ENCODE data around the gene LRRC57. TPM values are rescaled to one million over a fixed set of nuclear protein-coding genes. Genes with fewer than 3 reads are reported as not detected.

The LRRC57 gene
- total and polyA plus RNA-seq, 2 of the 13 experiments (the other 11 are each of a cell fraction or from before 2014, with no cell fraction given) = 5.8 to 14.8 TPM

- peak; percentile 64 for TF ChIP-seq DR1 (CRISPR knock-in tag; IDR thresholded peaks at IDR 0.05)
- TF ChIP-seq KLF15 (CRISPR knock-in tag; IDR thresholded peaks at IDR 0.05; ENCODE audit: borderline replicate concordance) = peak; percentile 92; the same call in 1 of the 2 replicates
- TF ChIP-seq MBNL3 (CRISPR knock-in tag; conservative IDR thresholded peaks at IDR 0.05) = no peak
- TF ChIP-seq CC2D1A (CRISPR knock-in tag; IDR thresholded peaks at IDR 0.05) = no peak
- no peak for TF ChIP-seq DPF2 (CRISPR knock-in tag; IDR thresholded peaks at IDR 0.05; ENCODE audit: borderline replicate concordance, low read depth)
- TF ChIP-seq ETV5 (CRISPR knock-in tag; IDR thresholded peaks at IDR 0.05; ENCODE audit: borderline replicate concordance) = no peak; the same call in 1 of the 2 replicates
- TF ChIP-seq ZNF619 (CRISPR knock-in tag; IDR thresholded peaks at IDR 0.05) = no peak
- no peak for TF ChIP-seq CHD4 (IDR thresholded peaks at IDR 0.05; ENCODE audit: borderline replicate concordance, low read length)
- TF ChIP-seq E2F5 (CRISPR knock-in tag; conservative IDR thresholded peaks at IDR 0.05) = peak; percentile 90
- peak; percentile 80 for TF ChIP-seq TGIF2 (CRISPR knock-in tag; IDR thresholded peaks at IDR 0.05)
- no peak for TF ChIP-seq CSRNP2 (CRISPR knock-in tag; conservative IDR thresholded peaks at IDR 0.05; ENCODE audit: low read depth)
- no peak for TF ChIP-seq U2AF1 (optimal IDR thresholded peaks at IDR 0.05; ENCODE audit: low read depth, low read length)
- no peak for TF ChIP-seq MZF1 (CRISPR knock-in tag; IDR thresholded peaks at IDR 0.05; ENCODE audit: borderline replicate concordance)
- TF ChIP-seq ZNF562 (CRISPR knock-in tag; IDR thresholded peaks at IDR 0.05; ENCODE audit: borderline replicate concordance) = no peak
- TF ChIP-seq CERS6 (CRISPR knock-in tag; IDR thresholded peaks at IDR 0.05) = no peak
- TF ChIP-seq ZBTB39 (CRISPR knock-in tag; IDR thresholded peaks at IDR 0.05) = no peak
- TF ChIP-seq ZBTB1 (CRISPR knock-in tag; IDR thresholded peaks at IDR 0.05; ENCODE audit: borderline replicate concordance) = no peak
- no peak for TF ChIP-seq ZSCAN21 (CRISPR knock-in tag; IDR thresholded peaks at IDR 0.05; ENCODE audit: borderline replicate concordance)
- TF ChIP-seq SKI (IDR thresholded peaks at IDR 0.05; ENCODE audit: partially characterized antibody) = no peak
- peak; percentile 51; the same call in 1 of the 2 replicates for TF ChIP-seq REPIN1 (CRISPR knock-in tag; IDR thresholded peaks at IDR 0.05; ENCODE audit: borderline replicate concordance, low read depth)
- no peak for TF ChIP-seq MAFK (conservative IDR thresholded peaks at IDR 0.05 in 1 of 2, IDR thresholded peaks at IDR 0.05 in 1 of 2; ENCODE audit: low read length in 2 of 2)
Observed at GRCh38 chr15:42548249-42549031, at the start of gene LRRC57, which contains the start of gene HAUS2 (continued).

Data from HepG2 (cell line).